Effector memory CD4-positive, alpha-beta T cell (primary cell): ENCODE data around the gene FCRLA.

Experiments
- DNase-seq, 3 donors: peaks; one replicate each; pipeline ENCODE4 v3.0.0-alpha.2; 2020
- H3K27ac ChIP-seq: 2 replicates; pipeline ENCODE4 v1.7.0; 2013; ENCODE audit warnings: mild to moderate bottlenecking, low read length, moderate library complexity; ENCODE audit not compliant: insufficient read depth, poor library complexity, severe bottlenecking
- H3K27me3 ChIP-seq: replicated peaks from 2 replicates; pipeline ENCODE4 v1.7.0; 2013; ENCODE audit warnings: mild to moderate bottlenecking, low read length; ENCODE audit not compliant: insufficient read depth, control insufficient read depth, poor library complexity, severe bottlenecking
- H3K36me3 ChIP-seq: 2 replicates; pipeline ENCODE4 v1.7.0; 2013; ENCODE audit warnings: mild to moderate bottlenecking, low read length, moderate library complexity; ENCODE audit not compliant: control insufficient read depth, insufficient read depth
- H3K4me1 ChIP-seq: 2 replicates; pipeline ENCODE4 v1.7.0; 2013; ENCODE audit warnings: low read length, mild to moderate bottlenecking; ENCODE audit not compliant: control insufficient read depth, insufficient read depth, poor library complexity, severe bottlenecking
- H3K4me3 ChIP-seq: 2 replicates; pipeline ENCODE4 v1.7.0; 2013; ENCODE audit warnings: low read length, low read depth, mild to moderate bottlenecking; ENCODE audit not compliant: insufficient read depth, poor library complexity, severe bottlenecking
- H3K9me3 ChIP-seq: 2 replicates; pipeline ENCODE4 v1.7.0; 2013; ENCODE audit warnings: mild to moderate bottlenecking, low read length, moderate library complexity; ENCODE audit not compliant: control insufficient read depth

The FCRLA gene

DNA sequence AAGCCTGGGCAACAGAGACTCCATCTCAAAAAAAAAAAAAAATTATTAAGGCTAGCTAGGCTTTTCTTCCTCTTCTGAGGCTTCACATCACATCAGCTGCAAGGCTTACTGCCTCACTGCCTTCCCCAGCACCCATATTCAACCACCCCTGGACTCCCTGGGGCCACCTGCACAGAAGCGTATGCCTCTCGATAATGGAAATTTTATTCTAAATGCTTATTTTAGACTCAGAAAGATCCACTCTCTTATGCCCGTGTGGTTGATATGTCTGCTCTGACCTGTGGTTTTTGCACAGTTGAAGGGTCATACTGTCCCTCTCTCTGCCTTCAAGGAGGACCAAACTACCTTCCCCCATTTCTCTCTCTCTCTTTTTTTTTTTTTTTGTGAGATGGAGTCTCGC, 1.5 kb upstream of the FCRLA start:
- H3K36me3 ChIP-seq = no peaks in the 10 kb centered on the region
- no peak overlapping the region for H3K27ac ChIP-seq
- no peaks in the 10 kb centered on the region for H3K9me3 ChIP-seq
- H3K27me3 ChIP-seq = no peaks in the 10 kb centered on the region
- no peak overlapping the region for H3K4me3 ChIP-seq
- no peaks in the 10 kb centered on the region for H3K4me1 ChIP-seq
- no peak for DNase-seq

DNA sequence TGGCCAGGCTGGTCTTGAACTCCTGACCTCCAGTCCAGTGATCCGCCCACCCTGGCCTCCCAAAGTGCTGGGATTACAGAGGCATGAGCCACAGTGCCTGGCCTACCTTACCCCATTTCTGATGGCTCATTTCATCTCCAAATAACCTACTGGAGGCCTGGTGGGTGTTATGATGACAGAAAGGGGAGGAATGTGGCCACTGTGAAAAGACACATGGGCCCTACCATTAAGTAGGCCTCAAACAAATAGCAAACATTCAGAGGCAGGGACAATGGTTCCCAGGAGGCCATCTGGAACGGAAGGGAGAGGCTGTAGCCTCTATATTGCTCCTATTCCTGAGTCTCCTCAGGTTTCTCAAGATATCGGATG, 932 bp upstream of the FCRLA start:
- no peaks in the 10 kb centered on the region for H3K9me3 ChIP-seq
- no peaks in the 10 kb centered on the region for H3K4me1 ChIP-seq
- H3K27me3 ChIP-seq = no peaks in the 10 kb centered on the region
- no peak overlapping the region for H3K27ac ChIP-seq
- no peaks in the 10 kb centered on the region for H3K36me3 ChIP-seq
- DNase-seq = no peak
- H3K4me3 ChIP-seq = no peak overlapping the region

DNA sequence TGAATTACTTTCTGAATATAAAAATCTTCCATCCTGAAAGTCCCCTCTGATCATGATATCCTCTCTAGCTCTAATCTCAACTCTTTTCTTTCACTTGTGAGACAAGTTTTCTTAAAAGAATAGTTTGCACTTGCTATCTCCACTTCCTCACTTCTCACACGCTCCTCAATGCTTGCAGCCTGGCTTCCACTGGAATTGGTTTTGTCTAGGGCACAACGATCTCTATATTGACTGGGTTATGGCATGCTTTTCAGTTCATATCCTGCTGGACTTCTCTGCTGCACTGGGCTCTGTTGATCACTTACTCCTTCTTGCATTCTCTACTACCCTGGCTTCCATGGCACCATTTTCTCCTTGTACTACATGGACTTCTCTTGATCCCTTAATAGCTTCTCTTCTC, 474 bp downstream of the FCRLA start:
- no peaks in the 10 kb centered on the region for H3K4me1 ChIP-seq
- no peaks in the 10 kb centered on the region for H3K9me3 ChIP-seq
- no peak overlapping the region for H3K4me3 ChIP-seq
- DNase-seq = no peak
- H3K36me3 ChIP-seq = no peaks in the 10 kb centered on the region
- H3K27ac ChIP-seq = no peak overlapping the region
- no peaks in the 10 kb centered on the region for H3K27me3 ChIP-seq

DNA sequence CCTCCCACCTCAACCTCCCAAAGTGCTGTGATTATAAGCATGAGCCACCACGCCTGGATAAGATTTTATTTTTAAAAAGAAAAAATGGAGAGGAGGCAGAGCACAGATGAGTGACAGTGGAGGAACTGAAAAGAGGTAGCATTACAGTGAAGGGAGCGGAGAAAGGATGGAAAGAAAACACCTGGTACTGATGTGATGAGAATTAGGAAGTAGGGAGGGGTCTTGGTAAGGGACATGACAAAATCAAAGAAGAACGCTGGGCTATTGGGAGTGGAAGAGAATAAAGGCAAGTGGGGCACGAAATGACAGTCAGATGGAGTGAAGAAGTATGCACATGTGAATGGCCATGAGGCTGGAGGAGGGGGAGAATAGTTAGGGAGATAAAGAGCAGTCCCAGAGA, 2.3 kb downstream of the FCRLA start:
- H3K36me3 ChIP-seq = no peaks in the 10 kb centered on the region
- H3K27me3 ChIP-seq = no peaks in the 10 kb centered on the region
- no peaks in the 10 kb centered on the region for H3K9me3 ChIP-seq
- DNase-seq = no peak
- no peaks in the 10 kb centered on the region for H3K4me1 ChIP-seq
- H3K27ac ChIP-seq = no peak overlapping the region
- H3K4me3 ChIP-seq = no peak overlapping the region

DNA sequence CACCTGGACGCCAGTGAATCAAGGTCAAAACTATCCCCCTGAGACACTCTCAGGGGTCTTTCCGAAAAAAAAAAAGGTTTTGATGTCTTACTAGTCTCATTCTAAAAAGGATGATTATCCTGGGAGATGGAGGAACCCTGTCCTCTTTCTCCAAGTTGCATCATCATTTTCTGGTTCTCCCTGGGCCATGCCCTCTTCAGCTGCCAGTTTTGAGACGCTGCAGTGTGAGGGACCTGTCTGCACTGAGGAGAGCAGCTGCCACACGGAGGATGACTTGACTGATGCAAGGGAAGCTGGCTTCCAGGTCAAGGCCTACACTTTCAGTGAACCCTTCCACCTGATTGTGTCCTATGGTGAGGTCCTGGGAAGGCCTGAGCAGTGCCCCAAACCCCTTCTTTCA, 3.5 kb downstream of the FCRLA start:
- Histone ChIP-seq H3K9me3 (no peaks in the 10 kb centered on the region), H3K27ac (no peak overlapping the region), H3K36me3 (no peaks in the 10 kb centered on the region), H3K27me3 (no peaks in the 10 kb centered on the region), H3K4me1 (no peaks in the 10 kb centered on the region), H3K4me3 (no peak overlapping the region)
- DNase-seq = no peak

DNA sequence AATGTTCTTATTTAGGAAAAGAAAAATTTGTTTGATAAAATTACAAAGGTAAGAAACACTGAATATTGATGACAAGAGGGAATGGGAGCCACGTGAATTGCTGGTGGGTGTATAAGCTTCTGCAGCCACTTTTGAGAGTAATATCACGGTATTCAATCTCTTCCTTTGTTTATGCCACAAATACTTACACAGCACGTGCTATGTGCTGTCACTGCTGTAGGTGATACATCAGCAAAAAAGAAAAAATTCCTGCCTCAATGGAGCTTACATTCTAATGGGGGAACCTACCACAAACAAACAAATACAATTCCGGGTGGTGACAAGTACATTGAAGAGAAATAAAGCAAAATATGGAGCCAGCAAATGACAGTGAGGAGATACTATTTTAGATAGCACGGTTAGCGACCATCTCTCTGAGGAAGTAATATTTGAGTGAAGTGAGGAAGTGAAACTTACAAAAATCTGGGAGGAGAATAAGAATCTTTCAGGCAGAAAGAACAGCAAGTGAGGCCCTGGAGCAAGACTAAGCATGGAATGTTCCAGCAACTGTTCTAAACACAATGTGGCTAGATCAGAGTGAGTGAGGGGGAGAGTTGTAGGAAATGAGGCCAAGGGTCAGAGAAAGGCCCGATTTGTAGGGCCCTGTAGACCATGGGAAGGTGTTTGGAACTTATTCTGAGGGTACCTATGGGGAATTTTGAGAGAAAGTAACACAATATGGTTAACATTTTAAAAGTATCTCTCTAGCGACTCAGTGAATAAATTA, 11.7 kb downstream of the FCRLA start:
- no peaks in the 10 kb centered on the region for H3K4me1 ChIP-seq
- no peaks in the 10 kb centered on the region for H3K36me3 ChIP-seq
- H3K4me3 ChIP-seq = no peak overlapping the region
- no peak for DNase-seq
- no peaks in the 10 kb centered on the region for H3K27me3 ChIP-seq
- no peaks in the 10 kb centered on the region for H3K9me3 ChIP-seq
- H3K27ac ChIP-seq = no peak overlapping the region

DNA sequence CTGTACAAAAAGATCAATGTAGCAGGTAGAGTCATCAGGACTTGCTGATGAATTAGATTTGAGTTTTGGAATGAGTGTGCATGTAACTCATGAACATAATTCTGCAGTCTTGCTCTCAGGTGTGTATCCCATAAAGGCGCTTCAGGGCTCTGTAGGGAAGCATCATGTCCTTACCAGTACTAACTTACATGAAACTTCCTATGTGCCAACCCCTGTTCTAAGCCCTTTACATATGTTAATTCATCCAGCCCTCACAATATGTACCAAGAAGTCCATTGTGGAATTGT, 12.2 kb downstream of the FCRLA start:
- Histone ChIP-seq H3K9me3 (no peaks in the 10 kb centered on the region), H3K4me3 (no peak overlapping the region), H3K27me3 (no peaks in the 10 kb centered on the region), H3K27ac (no peak overlapping the region), H3K4me1 (no peaks in the 10 kb centered on the region), H3K36me3 (no peaks in the 10 kb centered on the region)
- no peak for DNase-seq

DNA sequence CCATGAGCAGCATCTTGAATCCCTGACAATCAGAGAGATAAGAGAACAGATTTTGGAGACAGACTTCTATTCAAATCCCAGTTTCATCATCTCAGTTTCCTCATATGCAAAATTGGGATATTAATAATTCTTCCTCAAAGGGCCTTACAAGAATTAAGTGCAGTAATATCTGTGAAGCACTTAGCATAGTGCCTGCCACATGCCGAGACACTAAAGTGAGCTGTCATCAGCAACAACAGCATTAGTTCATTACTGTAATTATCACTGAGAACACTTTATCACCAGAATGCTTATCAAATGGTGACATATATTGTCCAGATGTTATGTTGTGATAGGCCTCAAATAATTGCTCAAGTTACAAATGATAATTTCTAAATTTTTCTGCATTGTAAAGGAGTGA, 13.4 kb downstream of the FCRLA start:
- no peak for DNase-seq

DNA sequence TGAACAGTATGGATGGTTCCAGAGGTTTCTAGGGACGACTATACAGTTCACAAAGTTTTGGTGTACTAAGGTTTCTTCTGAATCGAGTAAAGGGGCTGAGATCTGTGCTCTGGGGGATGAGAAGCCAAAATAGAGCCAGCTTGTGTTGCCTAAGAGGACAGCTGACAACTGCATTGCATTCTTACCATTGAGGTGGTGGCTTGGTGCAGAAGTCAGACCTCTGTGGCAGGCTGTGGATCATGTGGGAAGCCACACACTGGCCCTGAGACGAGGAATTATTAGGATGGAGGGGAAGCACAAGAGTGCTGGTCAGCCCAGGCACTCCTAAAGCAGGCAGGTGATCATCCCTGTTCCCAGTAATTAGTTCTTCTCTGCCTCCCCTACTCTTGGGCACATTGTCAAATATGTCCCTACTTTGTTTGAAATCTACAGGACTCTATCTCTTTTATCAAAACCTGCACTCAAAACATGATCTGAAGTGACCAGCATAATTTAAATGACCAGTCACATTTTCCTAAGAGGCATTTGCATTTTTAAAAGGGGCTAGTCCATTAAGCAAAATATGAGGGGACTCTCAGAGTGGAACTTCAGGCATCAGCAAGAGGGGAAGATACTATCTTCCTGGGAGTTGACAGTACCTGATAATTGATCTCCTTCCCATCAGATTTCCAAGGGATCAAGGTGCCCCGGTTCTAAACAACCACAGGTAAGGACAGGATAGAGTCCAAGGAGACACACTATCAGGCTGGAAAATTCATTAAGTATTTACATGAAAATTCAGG, 14.1 kb downstream of the FCRLA start, which contains the start of gene FCRLB:
TSS of gene FCRLB (plus strand) at position 589 of the 782 bp plus-strand sequence. CDS start 1,129 bp downstream, outside the sequence.
- H3K27me3 ChIP-seq = no peaks in the 10 kb centered on the region
- H3K36me3 ChIP-seq = no peaks in the 10 kb centered on the region
- DNase-seq = no peak
- no peak within 1 kb of the TSS for H3K4me3 ChIP-seq
- no peaks in the 10 kb centered on the region for H3K9me3 ChIP-seq
- peaks cover 3% of the 10 kb centered on the region for H3K4me1 ChIP-seq
- H3K27ac ChIP-seq = no peak within 1 kb of the TSS

More for the DNA sequence above, 13.4 kb downstream of the FCRLA start:
- Histone ChIP-seq H3K4me3 (no peak overlapping the region), H3K36me3 (no peaks in the 10 kb centered on the region), H3K27ac (no peak overlapping the region), H3K4me1 (no peaks in the 10 kb centered on the region), H3K27me3 (no peaks in the 10 kb centered on the region), H3K9me3 (no peaks in the 10 kb centered on the region)

DNA sequence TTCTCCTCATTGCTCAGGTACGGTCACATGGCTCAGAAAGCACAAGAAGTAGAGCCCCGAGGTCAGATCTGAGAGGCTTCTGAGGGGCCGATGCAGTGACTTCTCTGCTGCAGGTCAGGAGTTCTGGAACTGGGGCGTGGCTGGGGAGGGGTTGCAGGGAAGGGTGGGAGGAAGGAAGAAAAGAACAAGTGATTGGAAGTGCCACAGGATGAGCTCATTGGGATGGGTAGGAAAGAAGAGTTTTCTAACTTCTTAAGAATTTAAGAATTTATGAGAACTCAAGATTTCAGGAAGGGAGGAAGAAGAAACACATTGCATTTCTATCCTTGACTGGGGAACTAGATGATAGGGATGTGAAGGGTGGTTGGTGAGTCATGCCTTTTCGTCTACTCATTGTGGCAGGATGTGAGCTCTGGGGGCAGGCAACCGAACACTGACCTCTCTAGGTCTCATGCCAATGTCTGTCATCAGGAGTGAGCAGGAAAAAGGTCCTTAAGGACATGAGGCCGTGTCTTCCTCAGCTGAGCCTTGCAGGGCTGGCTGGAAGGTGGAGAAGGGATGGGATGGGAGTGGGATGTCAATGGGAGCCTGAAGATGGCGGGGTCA, 14.8 kb downstream of the FCRLA start:
- no peak for DNase-seq
- no peak overlapping the region for H3K27ac ChIP-seq

More for the DNA sequence above, 14.8 kb downstream of the FCRLA start:
- Histone ChIP-seq H3K4me3 (no peak overlapping the region), H3K9me3 (no peaks in the 10 kb centered on the region), H3K4me1 (peaks cover 3% of the 10 kb centered on the region), H3K27me3 (no peaks in the 10 kb centered on the region), H3K36me3 (no peaks in the 10 kb centered on the region)
